ENCODE measurements around the gene TNRC6C.

GRCh38 chr17:78014646-78015045, 56.1 kb downstream of the TNRC6C start:
- TF ChIP-seq CTCF (IDR thresholded peaks at IDR 0.05 in 4 of 5, conservative IDR thresholded peaks at IDR 0.05 in 1 of 5) (no peak), POLR2A (IDR thresholded peaks at IDR 0.05) (no peak)
